Fibroblast of mammary gland (primary cell): ENCODE results near the gene PAQR5.

Experiments
- DNase-seq: peaks from one replicate; pipeline ENCODE4 v3.0.0-alpha.2; 2010; ENCODE audit warnings: low read depth
- H3K4me3 ChIP-seq: 2 replicates; pipeline ENCODE4 v1.5.1; 2011; ENCODE audit warnings: low read depth, mild to moderate bottlenecking, low read length, moderate library complexity; ENCODE audit not compliant: control insufficient read depth
- TF ChIP-seq, protein P1 (sequence below): conservative IDR thresholded peaks from 2 replicates; pipeline ENCODE4 v1.5.1; 2011; ENCODE audit warnings: low read depth, low read length, inconsistent platforms; ENCODE audit not compliant: control insufficient read depth, insufficient read depth

PAQR5 gene

DNA sequence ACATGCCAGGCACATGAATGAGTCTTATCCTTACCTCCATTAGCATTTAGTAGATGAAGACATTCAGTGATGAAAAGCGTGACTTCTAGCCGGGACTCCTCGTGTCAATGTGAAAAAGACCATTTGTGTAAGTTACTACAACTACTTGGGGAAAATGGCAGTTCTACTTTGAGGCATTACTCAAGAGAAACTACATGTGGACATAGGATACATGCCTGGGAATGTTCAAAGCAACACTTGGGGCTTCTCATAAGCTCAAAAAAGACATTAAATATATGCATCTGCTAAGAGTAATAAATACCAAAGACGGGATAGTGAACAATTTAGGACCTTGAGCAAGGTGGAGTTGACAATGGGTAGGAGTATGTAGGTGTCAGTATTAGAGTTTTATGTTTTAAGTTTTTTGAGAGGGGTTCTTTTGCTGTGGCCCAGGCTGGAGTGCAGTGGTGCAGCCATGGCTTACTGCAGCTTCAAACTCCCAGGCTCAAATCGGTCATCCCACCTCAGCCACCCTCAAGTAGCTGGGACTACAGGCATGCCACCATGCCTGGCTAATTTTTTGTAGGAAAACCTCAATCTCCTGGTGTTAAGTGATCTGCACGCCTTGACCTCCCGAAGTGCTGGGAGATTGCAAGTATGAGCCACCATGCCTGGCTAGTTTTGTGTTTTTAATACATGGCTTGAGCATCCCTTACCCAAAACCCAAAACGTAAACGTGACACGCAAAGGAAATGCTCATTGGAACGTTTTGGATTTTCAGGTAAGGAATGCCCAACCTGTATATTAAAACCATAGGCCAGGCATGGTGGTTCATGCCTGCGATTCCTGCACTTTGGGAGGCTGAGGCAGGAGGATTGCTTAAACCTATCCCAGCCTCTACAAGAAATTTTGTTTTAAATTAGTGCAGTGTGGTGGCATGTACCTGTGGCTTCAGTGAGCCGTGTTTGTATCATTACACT, 157.8 kb downstream of the PAQR5 start:
- TF ChIP-seq, protein P1, sequence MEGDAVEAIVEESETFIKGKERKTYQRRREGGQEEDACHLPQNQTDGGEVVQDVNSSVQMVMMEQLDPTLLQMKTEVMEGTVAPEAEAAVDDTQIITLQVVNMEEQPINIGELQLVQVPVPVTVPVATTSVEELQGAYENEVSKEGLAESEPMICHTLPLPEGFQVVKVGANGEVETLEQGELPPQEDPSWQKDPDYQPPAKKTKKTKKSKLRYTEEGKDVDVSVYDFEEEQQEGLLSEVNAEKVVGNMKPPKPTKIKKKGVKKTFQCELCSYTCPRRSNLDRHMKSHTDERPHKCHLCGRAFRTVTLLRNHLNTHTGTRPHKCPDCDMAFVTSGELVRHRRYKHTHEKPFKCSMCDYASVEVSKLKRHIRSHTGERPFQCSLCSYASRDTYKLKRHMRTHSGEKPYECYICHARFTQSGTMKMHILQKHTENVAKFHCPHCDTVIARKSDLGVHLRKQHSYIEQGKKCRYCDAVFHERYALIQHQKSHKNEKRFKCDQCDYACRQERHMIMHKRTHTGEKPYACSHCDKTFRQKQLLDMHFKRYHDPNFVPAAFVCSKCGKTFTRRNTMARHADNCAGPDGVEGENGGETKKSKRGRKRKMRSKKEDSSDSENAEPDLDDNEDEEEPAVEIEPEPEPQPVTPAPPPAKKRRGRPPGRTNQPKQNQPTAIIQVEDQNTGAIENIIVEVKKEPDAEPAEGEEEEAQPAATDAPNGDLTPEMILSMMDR, result no peak
- H3K4me3 ChIP-seq, result no peak overlapping the region
- DNase-seq, result no peak
